ENCODE results near the gene RAD50.
A peak's percentile ranks its signal among the peaks of the same experiment; 100 is the strongest.

Gene RAD50

DNA sequence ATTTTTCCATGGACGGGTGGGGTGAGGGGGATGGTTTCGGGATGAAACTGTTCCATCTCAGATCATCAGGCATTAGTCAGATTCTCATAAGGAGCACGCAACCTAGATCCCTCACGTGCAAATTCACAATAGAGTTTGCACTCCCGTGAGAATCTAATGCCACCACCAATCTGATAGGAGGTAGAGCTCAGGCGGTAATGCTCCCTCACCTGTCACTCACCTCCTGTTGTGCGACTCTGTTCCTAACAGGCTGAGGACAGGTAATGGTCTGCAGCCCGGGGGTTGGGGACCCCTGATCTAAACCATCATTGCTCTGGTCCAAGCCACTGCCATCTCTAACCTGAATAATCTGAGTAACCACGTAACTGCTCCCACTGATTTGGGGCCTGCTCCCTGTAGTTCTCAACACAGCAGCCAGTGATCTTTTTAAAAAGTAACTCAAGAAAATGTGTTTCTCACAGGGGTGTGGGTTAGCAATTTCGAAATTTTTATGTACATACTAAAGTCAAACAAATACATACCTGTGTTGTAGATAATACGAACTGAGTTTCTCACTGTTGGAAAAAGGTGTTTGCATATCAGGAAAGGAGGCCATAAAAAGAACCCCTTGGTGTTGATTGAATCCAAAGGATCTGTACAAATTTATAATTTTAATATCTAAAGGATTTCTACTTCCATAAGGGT lies 89.9 kb downstream of the RAD50 start:
- no peak for DNase-seq (ENCODE audit: low read depth)
- TF ChIP-seq, protein P1, sequence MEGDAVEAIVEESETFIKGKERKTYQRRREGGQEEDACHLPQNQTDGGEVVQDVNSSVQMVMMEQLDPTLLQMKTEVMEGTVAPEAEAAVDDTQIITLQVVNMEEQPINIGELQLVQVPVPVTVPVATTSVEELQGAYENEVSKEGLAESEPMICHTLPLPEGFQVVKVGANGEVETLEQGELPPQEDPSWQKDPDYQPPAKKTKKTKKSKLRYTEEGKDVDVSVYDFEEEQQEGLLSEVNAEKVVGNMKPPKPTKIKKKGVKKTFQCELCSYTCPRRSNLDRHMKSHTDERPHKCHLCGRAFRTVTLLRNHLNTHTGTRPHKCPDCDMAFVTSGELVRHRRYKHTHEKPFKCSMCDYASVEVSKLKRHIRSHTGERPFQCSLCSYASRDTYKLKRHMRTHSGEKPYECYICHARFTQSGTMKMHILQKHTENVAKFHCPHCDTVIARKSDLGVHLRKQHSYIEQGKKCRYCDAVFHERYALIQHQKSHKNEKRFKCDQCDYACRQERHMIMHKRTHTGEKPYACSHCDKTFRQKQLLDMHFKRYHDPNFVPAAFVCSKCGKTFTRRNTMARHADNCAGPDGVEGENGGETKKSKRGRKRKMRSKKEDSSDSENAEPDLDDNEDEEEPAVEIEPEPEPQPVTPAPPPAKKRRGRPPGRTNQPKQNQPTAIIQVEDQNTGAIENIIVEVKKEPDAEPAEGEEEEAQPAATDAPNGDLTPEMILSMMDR (IDR thresholded peaks at IDR 0.05; ENCODE audit: insufficient read depth, low read depth, low read length, missing control alignments): no peak

GRCh38 chr5:132647473-132647872 lies 90.7 kb downstream of the RAD50 start:
- no peak for DNase-seq (ENCODE audit: low read depth)
- TF ChIP-seq, protein P1 (IDR thresholded peaks at IDR 0.05; ENCODE audit: insufficient read depth, low read depth, low read length, missing control alignments): no peak
- no peak overlapping the region for H3K4me3 ChIP-seq (ENCODE audit: low read length)

More for the DNA sequence above, 89.9 kb downstream of the RAD50 start:
- H3K4me3 ChIP-seq (ENCODE audit: low read length): no peak overlapping the region

GRCh38 chr5:132648355-132648754 lies 91.6 kb downstream of the RAD50 start:
- TF ChIP-seq, protein P1 (IDR thresholded peaks at IDR 0.05; ENCODE audit: insufficient read depth, low read depth, low read length, missing control alignments): no peak
- DNase-seq (ENCODE audit: low read depth): no peak
- H3K4me3 ChIP-seq (ENCODE audit: low read length): no peak overlapping the region

DNA sequence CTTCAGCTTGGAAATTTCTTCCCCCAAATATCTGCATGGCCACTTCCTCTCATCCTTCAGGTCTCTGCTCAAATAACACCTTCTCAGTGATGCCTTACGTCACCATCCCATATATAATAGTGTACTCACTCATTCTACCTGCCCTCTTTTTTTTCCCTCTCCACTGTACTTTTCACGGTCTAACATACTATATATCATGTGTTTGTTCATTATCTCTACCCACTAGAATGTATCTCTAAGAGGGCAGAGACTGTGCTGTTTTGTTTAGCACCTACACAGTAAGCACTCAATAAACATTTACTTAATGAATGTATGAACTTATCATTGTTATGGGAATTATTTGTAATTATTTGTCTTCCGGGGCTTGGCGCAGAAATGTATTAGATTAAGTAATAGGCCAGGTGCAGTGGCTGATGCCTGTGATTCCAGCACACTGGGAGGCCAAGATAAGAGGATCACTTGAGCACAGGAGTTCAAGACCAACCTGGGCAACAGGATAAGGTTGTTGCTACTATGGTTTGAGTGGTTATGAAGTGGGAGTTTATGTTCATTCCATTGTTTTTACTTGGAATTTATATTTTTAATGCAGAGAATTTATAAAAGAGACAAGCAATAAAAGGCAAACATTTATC lies 95.2 kb downstream of the RAD50 start:
- TF ChIP-seq, protein P1 (IDR thresholded peaks at IDR 0.05; ENCODE audit: insufficient read depth, low read depth, low read length, missing control alignments): no peak
- DNase-seq (ENCODE audit: low read depth): no peak
- no peak overlapping the region for H3K4me3 ChIP-seq (ENCODE audit: low read length)

- no peak overlapping the region for H3K4me3 ChIP-seq (ENCODE audit: low read length)
- TF ChIP-seq, protein P1 (IDR thresholded peaks at IDR 0.05; ENCODE audit: insufficient read depth, low read depth, low read length, missing control alignments): no peak
- no peak for DNase-seq (ENCODE audit: low read depth)
Observed at GRCh38 chr5:132653716-132654115, 96.9 kb downstream of the RAD50 start.

DNA sequence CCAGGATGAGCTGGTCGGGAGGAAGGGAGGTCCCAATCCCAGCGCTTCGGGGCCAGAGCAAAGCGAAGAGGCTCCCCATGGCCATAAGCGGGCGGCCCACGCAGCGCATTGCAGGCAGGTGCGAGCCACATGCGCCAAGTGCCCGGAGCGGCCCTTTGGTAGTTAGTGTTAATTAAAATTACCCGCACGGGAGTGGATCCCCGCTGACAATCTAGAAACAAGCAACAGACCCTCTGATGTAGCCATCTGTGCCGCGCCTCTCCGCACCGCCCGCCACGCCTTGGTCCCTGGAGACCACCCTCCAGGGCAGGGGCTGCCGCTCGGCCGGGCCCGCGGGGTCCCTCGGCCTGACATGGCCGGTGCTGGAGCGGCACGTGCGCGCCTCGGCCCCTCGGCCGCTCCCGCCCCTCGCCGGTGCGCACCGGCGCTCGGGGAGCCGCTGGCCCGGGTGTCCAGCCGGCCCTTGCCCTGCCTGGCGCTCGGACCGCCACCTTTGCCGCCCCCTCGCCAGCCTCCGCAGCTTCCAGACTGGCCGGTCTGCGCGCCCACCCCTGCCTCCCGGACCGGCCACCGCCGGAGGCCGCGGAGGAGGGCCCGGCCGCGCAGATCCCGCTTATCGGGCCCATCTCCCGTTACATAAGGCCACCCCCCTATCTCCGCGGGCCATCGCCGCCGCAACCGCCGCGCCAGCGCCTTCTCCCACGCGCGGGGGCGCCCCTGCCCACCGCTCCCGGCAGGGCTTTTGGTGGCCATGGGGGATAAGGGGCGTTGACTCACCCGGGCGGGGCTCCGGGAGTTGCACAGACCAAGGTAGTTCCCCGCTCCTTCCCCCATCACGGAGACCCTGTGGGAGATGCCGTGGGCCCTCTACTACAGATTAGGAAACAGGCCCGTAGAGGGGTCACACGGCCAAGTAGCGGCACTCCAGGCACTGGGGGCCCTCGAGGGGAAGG lies 99.3 kb downstream of the RAD50 start:
- H3K4me3 ChIP-seq (ENCODE audit: low read length): peak overlapping the region; percentile 16
- TF ChIP-seq, protein P1 (IDR thresholded peaks at IDR 0.05; ENCODE audit: insufficient read depth, low read depth, low read length, missing control alignments): no peak
- DNase-seq (ENCODE audit: low read depth): peak; percentile 24

Data from epithelial cell of esophagus (primary cell).